ENCODE measurements around the gene PITPNB.

DNA sequence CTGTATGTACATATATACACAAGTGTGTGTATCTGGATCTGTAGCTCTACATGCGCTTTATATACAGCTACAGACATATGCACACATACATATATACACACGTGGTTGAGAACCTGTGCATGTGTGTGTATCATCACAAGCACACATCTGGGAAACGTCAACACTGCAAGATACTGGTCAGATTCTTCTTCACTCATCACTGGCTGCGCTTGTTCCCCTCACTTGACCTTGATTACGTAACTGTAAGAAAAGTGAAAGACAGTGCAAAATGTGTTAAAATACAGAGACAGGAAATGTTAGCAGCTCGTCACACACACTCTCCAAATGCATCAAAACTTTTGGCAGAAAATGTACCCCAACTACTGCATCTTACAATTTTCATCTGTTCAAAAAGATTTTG lies 65.6 kb downstream of the PITPNB start:
- TF ChIP-seq EP300 (IDR thresholded peaks at IDR 0.05) = no peak
- TF ChIP-seq, protein P1, sequence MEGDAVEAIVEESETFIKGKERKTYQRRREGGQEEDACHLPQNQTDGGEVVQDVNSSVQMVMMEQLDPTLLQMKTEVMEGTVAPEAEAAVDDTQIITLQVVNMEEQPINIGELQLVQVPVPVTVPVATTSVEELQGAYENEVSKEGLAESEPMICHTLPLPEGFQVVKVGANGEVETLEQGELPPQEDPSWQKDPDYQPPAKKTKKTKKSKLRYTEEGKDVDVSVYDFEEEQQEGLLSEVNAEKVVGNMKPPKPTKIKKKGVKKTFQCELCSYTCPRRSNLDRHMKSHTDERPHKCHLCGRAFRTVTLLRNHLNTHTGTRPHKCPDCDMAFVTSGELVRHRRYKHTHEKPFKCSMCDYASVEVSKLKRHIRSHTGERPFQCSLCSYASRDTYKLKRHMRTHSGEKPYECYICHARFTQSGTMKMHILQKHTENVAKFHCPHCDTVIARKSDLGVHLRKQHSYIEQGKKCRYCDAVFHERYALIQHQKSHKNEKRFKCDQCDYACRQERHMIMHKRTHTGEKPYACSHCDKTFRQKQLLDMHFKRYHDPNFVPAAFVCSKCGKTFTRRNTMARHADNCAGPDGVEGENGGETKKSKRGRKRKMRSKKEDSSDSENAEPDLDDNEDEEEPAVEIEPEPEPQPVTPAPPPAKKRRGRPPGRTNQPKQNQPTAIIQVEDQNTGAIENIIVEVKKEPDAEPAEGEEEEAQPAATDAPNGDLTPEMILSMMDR (IDR thresholded peaks at IDR 0.05) = no peak
- no peak for TF ChIP-seq POLR2AphosphoS5 (IDR thresholded peaks at IDR 0.05)

Measured in suprapubic skin (tissue), 4 donors.